Epithelial cell of proximal tubule (primary cell): ENCODE data around the gene ALOXE3. TPM values are rescaled to one million over a fixed set of nuclear protein-coding genes. Genes with fewer than 3 reads are reported as not detected.

Source experiments
- DNase-seq: peaks from one replicate; pipeline ENCODE4 v3.0.0-alpha.2; 2011; ENCODE audit warnings: low read depth
- H3K4me3 ChIP-seq: 2 replicates; pipeline ENCODE4 v1.5.1; 2011; ENCODE audit warnings: low read depth, mild to moderate bottlenecking, low read length
- CTCF ChIP-seq: conservative IDR thresholded peaks from 2 replicates; pipeline ENCODE4 v1.5.1; 2012; ENCODE audit warnings: low read depth, mild to moderate bottlenecking, low read length
- total RNA-seq: library from RNA; depleted of rRNA; stranded (reverse); fragments of >200 nt; gene quantifications from 2 replicates; pipeline ENCODE4 v1.2.3, GENCODE V29; 2015

ALOXE3 gene
- 0.36 TPM in 1 of 2 replicates, not detected in the other for total RNA-seq

DNA sequence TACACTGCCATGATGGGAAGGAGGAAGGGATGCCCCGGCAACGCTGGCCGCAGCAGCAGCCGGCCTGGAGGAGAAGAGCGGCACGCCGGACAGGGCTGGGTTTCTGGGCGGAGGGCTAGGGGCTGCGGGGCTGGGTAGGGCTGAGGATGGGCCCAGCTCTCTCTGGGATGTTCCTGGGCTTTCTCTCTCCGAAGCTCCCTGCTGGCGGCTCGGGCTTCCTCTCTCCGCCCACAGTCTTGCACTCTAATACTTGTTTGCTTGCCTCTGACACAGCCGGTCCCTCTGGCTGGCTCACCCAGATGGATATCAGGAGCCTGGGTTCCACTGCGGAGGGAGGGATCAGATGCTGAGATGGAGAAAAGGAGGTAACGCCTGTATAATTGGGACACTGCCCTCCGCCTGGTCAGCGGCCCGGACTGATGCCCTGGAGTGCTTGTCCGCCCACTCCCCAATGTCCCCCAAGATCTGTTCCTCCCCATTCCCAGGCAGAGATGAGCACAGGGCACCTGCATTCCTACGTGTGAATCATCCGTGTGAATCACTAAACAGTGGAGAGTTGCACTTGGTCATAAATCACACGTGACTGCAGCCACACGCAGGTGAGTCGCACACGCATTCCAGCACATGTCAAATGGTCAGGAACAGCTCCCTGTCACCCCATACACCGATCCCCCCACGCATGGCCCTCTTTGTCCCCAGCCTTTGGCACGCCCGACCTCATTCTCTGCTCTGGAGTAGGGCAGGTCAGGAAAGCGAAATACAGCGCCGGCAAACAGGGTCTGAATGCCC, at the start of gene ALOXE3:
ALOXE3 (minus strand) TSS at position 535 of the 789 bp plus-strand sequence; CDS start at position 11, 524 bp downstream.
- no peak for TF ChIP-seq CTCF
- DNase-seq = peak; percentile 74
- peak within 1 kb of the TSS; percentile 68 for H3K4me3 ChIP-seq

- no peak for TF ChIP-seq CTCF
- DNase-seq = no peak
- no peak overlapping the region for H3K4me3 ChIP-seq
These were observed 49.2 kb upstream of the ALOXE3 start for GRCh38 chr17:8167526-8167925.

DNA sequence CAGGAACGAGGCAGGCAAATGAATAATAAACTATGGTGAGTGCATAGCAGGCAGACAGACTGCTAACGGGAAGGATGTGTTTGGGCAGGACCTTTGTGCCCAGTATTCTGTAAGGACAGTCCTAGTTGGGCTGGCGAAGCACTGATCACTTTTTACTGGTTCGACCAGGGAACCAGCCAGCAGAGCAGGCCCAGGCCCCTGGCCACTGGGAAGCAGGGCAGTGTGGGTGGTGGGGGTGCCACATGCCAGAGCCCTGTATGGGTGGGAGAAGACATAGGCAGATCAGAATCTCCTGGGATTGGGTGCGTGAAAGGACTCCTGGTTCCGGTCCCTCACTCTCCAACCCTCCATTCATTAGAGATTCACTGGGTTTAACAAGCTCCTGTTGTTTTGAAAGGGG, 48.4 kb upstream of the ALOXE3 start:
- no peak for DNase-seq
- no peak for TF ChIP-seq CTCF
- no peak overlapping the region for H3K4me3 ChIP-seq

DNA sequence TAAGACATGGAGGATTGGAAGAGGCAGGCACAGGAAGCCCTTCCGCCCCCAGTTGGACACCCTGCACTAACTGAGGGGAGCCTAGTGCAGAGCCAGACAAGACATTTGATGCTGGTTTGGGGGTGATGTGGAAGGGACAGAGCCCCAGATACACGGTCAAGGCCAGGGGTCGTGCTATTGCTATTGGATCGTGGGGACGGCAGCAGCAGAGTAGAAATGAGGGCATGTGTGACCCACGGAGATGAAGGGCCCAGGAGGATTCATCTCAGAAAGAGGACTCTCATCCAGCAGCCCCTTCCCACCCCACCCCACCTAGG, 46.5 kb upstream of the ALOXE3 start:
- no peak overlapping the region for H3K4me3 ChIP-seq
- TF ChIP-seq CTCF = no peak
- no peak for DNase-seq

GRCh38 chr17:8163978-8164814, 45.9 kb upstream of the ALOXE3 start:
- no peak for DNase-seq
- no peak overlapping the region for H3K4me3 ChIP-seq

More at GRCh38 chr17:8163978-8164814, 45.9 kb upstream of the ALOXE3 start:
- TF ChIP-seq CTCF = no peak
